COLO668 (cell line): ENCODE results near the gene ZFP36L1.

ENCODE experiments used
- DNase-seq: peaks from one replicate; lab custom pipeline; 2025; ENCODE audit not compliant: unreplicated experiment; lab: John Stamatoyannopoulos, UW

ZFP36L1 gene

GRCh38 chr14:68796418-68797101, 3.7 kb upstream of the ZFP36L1 start:
- no peak for DNase-seq

- peak; percentile 86 for DNase-seq
These were observed 2.9 kb upstream of the ZFP36L1 start for GRCh38 chr14:68795597-68796417.

GRCh38 chr14:68794851-68795596, 2.2 kb upstream of the ZFP36L1 start:
- DNase-seq: peak; percentile 75

- peak; percentile 77 for DNase-seq
These were observed 1.4 kb upstream of the ZFP36L1 start for GRCh38 chr14:68794130-68794850.

GRCh38 chr14:68793734-68794129, 865 bp upstream of the ZFP36L1 start:
- peak; percentile 67 for DNase-seq

GRCh38 chr14:68792678-68792978, 239 bp downstream of the ZFP36L1 start:
- DNase-seq: no peak

- peak; percentile 55 for DNase-seq
These were observed 777 bp downstream of the ZFP36L1 start for GRCh38 chr14:68791902-68792677.

GRCh38 chr14:68791078-68791901, 1.6 kb downstream of the ZFP36L1 start:
- DNase-seq: peak; percentile 74

GRCh38 chr14:68790644-68791077, 2.2 kb downstream of the ZFP36L1 start:
- no peak for DNase-seq

GRCh38 chr14:68789821-68790643, 2.8 kb downstream of the ZFP36L1 start:
- DNase-seq: no peak

GRCh38 chr14:68788996-68789820, 3.7 kb downstream of the ZFP36L1 start:
- DNase-seq: peak; percentile 86

GRCh38 chr14:68788275-68788995, 4.4 kb downstream of the ZFP36L1 start:
- no peak for DNase-seq

GRCh38 chr14:68787092-68787992, 5.5 kb downstream of the ZFP36L1 start:
- DNase-seq: no peak

- no peak for DNase-seq
These were observed 6.3 kb downstream of the ZFP36L1 start for GRCh38 chr14:68786491-68787091.

GRCh38 chr14:68785534-68786490, 7.1 kb downstream of the ZFP36L1 start:
- no peak for DNase-seq
